H1 (cell line): Measurements from ENCODE around the gene LEKR1. TPM values are rescaled to one million over a fixed set of nuclear protein-coding genes. Genes with fewer than 3 reads are reported as not detected.

Source experiments
- GTF2F1 ChIP-seq: IDR thresholded peaks from 2 replicates; pipeline ENCODE4 v1.6.1; 2012; ENCODE audit warnings: low read depth, low read length, improper control_type of control experiment, borderline replicate concordance
- MAFK ChIP-seq: IDR thresholded peaks from 2 replicates; pipeline ENCODE4 v1.6.1; 2012; ENCODE audit warnings: low read depth, mild to moderate bottlenecking, improper control_type of control experiment, low read length
- PHF8 ChIP-seq: fragments of 200-600 bp; sonication (generic); conservative IDR thresholded peaks from 2 replicates; pipeline ENCODE4 v1.7.1; 2012; ENCODE audit warnings: low read depth, mild to moderate bottlenecking, inconsistent platforms, low read length, moderate library complexity
- POLR2A ChIP-seq, 2 experiments: IDR thresholded peaks; 1 replicate in 1 of 2; 2 replicates in 1 of 2; pipeline ENCODE4 v1.6.1; 2011; ENCODE audit warnings: low read depth in 2 of 2, low read length in 2 of 2, mild to moderate bottlenecking in 2 of 2; ENCODE audit errors: control extremely low read depth in 1 of 2
- SIX5 ChIP-seq: IDR thresholded peaks from 2 replicates; pipeline ENCODE4 v1.6.1; 2011; ENCODE audit warnings: mild to moderate bottlenecking, low read depth, low read length
- SP2 ChIP-seq: IDR thresholded peaks from 2 replicates; pipeline ENCODE4 v1.6.1; 2012; ENCODE audit warnings: mild to moderate bottlenecking, low read length, inconsistent platforms
- TAF7 ChIP-seq: optimal IDR thresholded peaks from 2 replicates; pipeline ENCODE3; 2011; ENCODE audit warnings: low read depth, mild to moderate bottlenecking, inconsistent platforms, low read length, moderate library complexity, borderline replicate concordance
- TBP ChIP-seq: IDR thresholded peaks from 2 replicates; pipeline ENCODE4 v1.6.1; 2011; ENCODE audit warnings: low read depth, low read length, improper control_type of control experiment
- polyA plus RNA-seq, 7 experiments: library from polyadenylated mRNA; depleted of rRNA in 3 of 7; stranded (reverse) in 5 of 7; unstranded in 2 of 7; fragments of >200 nt in 5 of 7; fragments of 200-250 nt in 2 of 7; gene quantifications; 1 replicate in 5 of 7; 2 replicates in 1 of 7; 4 replicates in 1 of 7; pipeline versions ENCODE4 v1.2.1 to v1.2.3, GENCODE V29; 2011 to 2013; ENCODE audit warnings: missing spikeins in 2 of 7, mixed read lengths in 2 of 7
- total RNA-seq: library from RNA; stranded (reverse); fragmentation: NEBNext Ultra II Directional; extraction: Animal tissue kit (Norgen Biotek cat#: 25700); gene quantifications from 2 replicates; pipeline ENCODE4 v1.2.1, GENCODE V29; 2021
- TF ChIP-seq, protein P1 (sequence below): IDR thresholded peaks from 2 replicates; pipeline ENCODE4 v1.6.1; 2012; ENCODE audit warnings: low read length, inconsistent platforms

The LEKR1 gene
- total and polyA plus RNA-seq, 2 of the 8 experiments (the other 6 are each of a cell fraction or from before 2014, with no cell fraction given) = 0.08 TPM; not detected in 1

GRCh38 chr3:157092230-157092629 lies 266.1 kb downstream of the LEKR1 start (continued):
- TF ChIP-seq PHF8 = no peak
- TF ChIP-seq SIX5 = no peak
- TF ChIP-seq TBP = no peak
- TF ChIP-seq POLR2A (IDR thresholded peaks at IDR 0.05; ENCODE audit: control extremely low read depth in 1 of 2, low read depth in 2 of 2, low read length in 2 of 2) = no peak
- TF ChIP-seq, protein P1, sequence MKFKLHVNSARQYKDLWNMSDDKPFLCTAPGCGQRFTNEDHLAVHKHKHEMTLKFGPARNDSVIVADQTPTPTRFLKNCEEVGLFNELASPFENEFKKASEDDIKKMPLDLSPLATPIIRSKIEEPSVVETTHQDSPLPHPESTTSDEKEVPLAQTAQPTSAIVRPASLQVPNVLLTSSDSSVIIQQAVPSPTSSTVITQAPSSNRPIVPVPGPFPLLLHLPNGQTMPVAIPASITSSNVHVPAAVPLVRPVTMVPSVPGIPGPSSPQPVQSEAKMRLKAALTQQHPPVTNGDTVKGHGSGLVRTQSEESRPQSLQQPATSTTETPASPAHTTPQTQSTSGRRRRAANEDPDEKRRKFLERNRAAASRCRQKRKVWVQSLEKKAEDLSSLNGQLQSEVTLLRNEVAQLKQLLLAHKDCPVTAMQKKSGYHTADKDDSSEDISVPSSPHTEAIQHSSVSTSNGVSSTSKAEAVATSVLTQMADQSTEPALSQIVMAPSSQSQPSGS = no peak
- no peak for TF ChIP-seq SP2
- TF ChIP-seq MAFK = no peak
- no peak for TF ChIP-seq GTF2F1
- TF ChIP-seq TAF7 = no peak
